SKM-1 (cell line): ENCODE measurements around the gene PRR23A.
"Not testable (repeated sequence)": the region's sequence is repeated elsewhere in the genome, so short reads cannot be mapped to it uniquely, and the experiment has no call there.

ENCODE experiments used
- DNase-seq: peaks from one replicate; lab custom pipeline; 2025; ENCODE audit not compliant: unreplicated experiment; lab: John Stamatoyannopoulos, UW

Gene PRR23A

GRCh38 chr3:139006051-139006716, at the start of gene PRR23A:
Gene PRR23A (minus strand): TSS chr3:139006268. CDS start chr3:139006268, 0 bp downstream.
- DNase-seq: no peak

- DNase-seq: no peak
Observed at GRCh38 chr3:139052802-139053600, 46.9 kb upstream of the PRR23A start.

GRCh38 chr3:139044366-139045210, 38.5 kb upstream of the PRR23A start, which contains the start of gene PRR23C:
Gene PRR23C (minus strand): TSS chr3:139044892. CDS start chr3:139044620, 272 bp downstream.
- no peak for DNase-seq

GRCh38 chr3:139043554-139044365, 37.7 kb upstream of the PRR23A start:
- no peak for DNase-seq

GRCh38 chr3:139037478-139037877, 31.4 kb upstream of the PRR23A start:
- DNase-seq: no peak

- DNase-seq: no peak
Observed at GRCh38 chr3:139032326-139033002, 26.4 kb upstream of the PRR23A start.

- not testable (repeated sequence) for DNase-seq
Observed at GRCh38 chr3:139030576-139030975, 24.5 kb upstream of the PRR23A start.

GRCh38 chr3:139024968-139025367, 18.9 kb upstream of the PRR23A start:
- no peak for DNase-seq

- DNase-seq: peak; percentile 1
Observed at GRCh38 chr3:139020868-139021234, 14.8 kb upstream of the PRR23A start, which contains the start of gene PRR23B. Gene PRR23B (minus strand): TSS chr3:139020926. CDS start chr3:139020661, 265 bp downstream.

GRCh38 chr3:139020036-139020867, 14.2 kb upstream of the PRR23A start:
- DNase-seq: no peak

- no peak for DNase-seq
Observed at GRCh38 chr3:139016430-139017048, 10.5 kb upstream of the PRR23A start.

- no peak for DNase-seq
Observed at GRCh38 chr3:139005356-139005993, 593 bp downstream of the PRR23A start.

- DNase-seq: no peak
Observed at GRCh38 chr3:138995706-138996105, 10.4 kb downstream of the PRR23A start.

GRCh38 chr3:138987181-138987580, 18.9 kb downstream of the PRR23A start:
- DNase-seq: no peak

GRCh38 chr3:138985932-138986331, 20.1 kb downstream of the PRR23A start:
- no peak for DNase-seq

- DNase-seq: no peak
Observed at GRCh38 chr3:138984816-138985215, 21.3 kb downstream of the PRR23A start.

GRCh38 chr3:138976047-138976446, 30.0 kb downstream of the PRR23A start:
- no peak for DNase-seq

GRCh38 chr3:138975351-138975750, 30.7 kb downstream of the PRR23A start:
- DNase-seq: no peak
